Stimulated activated CD8-positive, alpha-beta memory T cell treated with anti-CD3 and anti-CD28 coated beads, Interleukin-15, amount 100 ng/mL, for 48 hours (primary cell): ENCODE results near the gene KLF11.
"Not testable (repeated sequence)": the region's sequence is repeated elsewhere in the genome, so short reads cannot be mapped to it uniquely, and the experiment has no call there.

ENCODE experiments used
- DNase-seq, 2 donors: peaks; one replicate each; pipeline ENCODE4 v3.0.0-alpha.2; 2020; ENCODE audit warnings: low read depth in 2 of 2

Gene KLF11

GRCh38 chr2:10009271-10009810 lies 34.0 kb upstream of the KLF11 start:
- DNase-seq: no peak

GRCh38 chr2:10009811-10010781 lies 33.3 kb upstream of the KLF11 start:
- no peak for DNase-seq

GRCh38 chr2:10010861-10011605 lies 32.3 kb upstream of the KLF11 start:
- DNase-seq: not testable (repeated sequence)

GRCh38 chr2:10011606-10012325 lies 31.6 kb upstream of the KLF11 start:
- DNase-seq: not testable (repeated sequence)

GRCh38 chr2:10012366-10012962 lies 30.9 kb upstream of the KLF11 start:
- DNase-seq: not testable (repeated sequence)

GRCh38 chr2:10012963-10013461 lies 30.3 kb upstream of the KLF11 start:
- DNase-seq: no peak

GRCh38 chr2:10013651-10014417 lies 29.5 kb upstream of the KLF11 start:
- DNase-seq: not testable (repeated sequence)

GRCh38 chr2:10014418-10015190 lies 28.7 kb upstream of the KLF11 start:
- no peak for DNase-seq

GRCh38 chr2:10015376-10015989 lies 27.9 kb upstream of the KLF11 start:
- not testable (repeated sequence) for DNase-seq

GRCh38 chr2:10016001-10016801 lies 27.1 kb upstream of the KLF11 start:
- DNase-seq: no peak

GRCh38 chr2:10016802-10017258 lies 26.5 kb upstream of the KLF11 start:
- DNase-seq: no peak

GRCh38 chr2:10017313-10017941 lies 25.9 kb upstream of the KLF11 start:
- DNase-seq: no peak

GRCh38 chr2:10019174-10019573 lies 24.2 kb upstream of the KLF11 start:
- DNase-seq: no peak

- no peak for DNase-seq
These were observed 23.5 kb upstream of the KLF11 start for GRCh38 chr2:10019602-10020400.

GRCh38 chr2:10022041-10022421 lies 21.3 kb upstream of the KLF11 start:
- DNase-seq: no peak

- DNase-seq: no peak
These were observed 20.9 kb upstream of the KLF11 start for GRCh38 chr2:10022445-10022844.
